Subcutaneous adipose tissue (tissue), 4 donors: ENCODE data around the gene CXCL12. TPM values are rescaled to one million over a fixed set of nuclear protein-coding genes. Genes with fewer than 3 reads are reported as not detected.

Experiments used
- CTCF ChIP-seq: fragments of 450-650 bp; IDR thresholded peaks from one replicate; pipeline ENCODE4 v1.5.1; 2016; ENCODE audit warnings: low read depth, mild to moderate bottlenecking, control low read depth, antibody characterized with exemption, moderate library complexity
- total RNA-seq, 4 donors: library from RNA; depleted of rRNA; stranded (reverse); fragments of >200 nt; gene quantifications; one replicate each; pipeline ENCODE4 v1.1.0, GENCODE V29; 2016

The CXCL12 gene
- total RNA-seq, 4 donors from 2014 or later: 75.0 to 156 (median 91.6) TPM

GRCh38 chr10:44357023-44357540 lies 27.8 kb downstream of the CXCL12 start:
- no peak for TF ChIP-seq CTCF

- TF ChIP-seq CTCF: no peak
Measured at GRCh38 chr10:44356139-44357022, 28.5 kb downstream of the CXCL12 start.

- TF ChIP-seq CTCF: no peak
Measured at GRCh38 chr10:44355630-44356029, 29.3 kb downstream of the CXCL12 start.

DNA sequence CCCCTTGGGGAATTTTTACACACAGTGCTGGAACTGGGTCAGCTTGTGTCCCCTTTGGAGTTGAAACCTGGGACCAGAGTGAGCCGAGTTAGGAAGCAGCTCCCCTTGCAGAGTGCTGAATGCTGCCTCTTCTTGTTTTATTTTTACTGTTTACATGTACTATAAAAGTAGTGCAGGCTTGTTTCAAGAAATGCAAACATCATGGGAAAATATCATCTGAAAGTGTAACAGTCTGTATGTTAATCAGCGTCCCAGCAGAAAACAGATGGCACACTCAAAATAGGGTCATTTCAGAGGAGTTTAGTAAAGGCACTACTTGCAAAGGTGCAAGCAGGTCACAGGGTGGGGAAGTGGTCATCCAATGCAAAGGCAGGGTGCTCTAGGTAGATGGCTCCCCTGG lies 30.1 kb downstream of the CXCL12 start:
- TF ChIP-seq CTCF: no peak

DNA sequence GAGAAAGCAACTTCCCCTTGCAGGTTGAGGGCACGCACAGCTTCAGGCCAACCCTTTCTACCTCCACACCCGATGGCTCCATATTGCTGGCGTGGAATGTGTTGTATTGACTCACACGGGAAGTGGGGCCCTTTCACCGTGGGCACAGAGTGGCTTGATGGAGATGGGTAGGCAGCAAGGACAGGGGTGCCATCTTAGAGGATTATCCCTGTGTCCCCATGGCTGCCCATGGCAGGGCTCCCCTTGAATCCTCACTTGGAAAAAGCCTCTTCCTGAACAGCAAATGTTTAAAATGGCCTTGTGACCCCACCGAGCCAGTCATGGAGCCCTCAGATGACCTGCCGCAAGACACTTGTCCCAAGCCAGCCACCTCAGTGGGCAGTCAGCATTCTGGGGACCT lies 31.2 kb downstream of the CXCL12 start:
- no peak for TF ChIP-seq CTCF

DNA sequence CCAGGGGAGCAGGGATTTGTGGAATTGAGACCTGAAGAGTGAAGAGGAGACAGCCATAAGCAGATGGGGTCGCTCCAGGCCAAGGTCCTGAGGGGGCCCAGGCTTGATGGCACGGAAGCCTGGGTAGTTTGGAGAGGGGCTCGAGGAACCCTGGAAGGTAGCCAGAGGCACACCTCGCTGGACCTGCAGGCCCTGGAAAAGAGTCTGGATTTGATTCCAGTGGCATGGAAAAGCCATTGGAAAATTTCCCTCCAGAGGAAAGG lies 31.8 kb downstream of the CXCL12 start:
- no peak for TF ChIP-seq CTCF

DNA sequence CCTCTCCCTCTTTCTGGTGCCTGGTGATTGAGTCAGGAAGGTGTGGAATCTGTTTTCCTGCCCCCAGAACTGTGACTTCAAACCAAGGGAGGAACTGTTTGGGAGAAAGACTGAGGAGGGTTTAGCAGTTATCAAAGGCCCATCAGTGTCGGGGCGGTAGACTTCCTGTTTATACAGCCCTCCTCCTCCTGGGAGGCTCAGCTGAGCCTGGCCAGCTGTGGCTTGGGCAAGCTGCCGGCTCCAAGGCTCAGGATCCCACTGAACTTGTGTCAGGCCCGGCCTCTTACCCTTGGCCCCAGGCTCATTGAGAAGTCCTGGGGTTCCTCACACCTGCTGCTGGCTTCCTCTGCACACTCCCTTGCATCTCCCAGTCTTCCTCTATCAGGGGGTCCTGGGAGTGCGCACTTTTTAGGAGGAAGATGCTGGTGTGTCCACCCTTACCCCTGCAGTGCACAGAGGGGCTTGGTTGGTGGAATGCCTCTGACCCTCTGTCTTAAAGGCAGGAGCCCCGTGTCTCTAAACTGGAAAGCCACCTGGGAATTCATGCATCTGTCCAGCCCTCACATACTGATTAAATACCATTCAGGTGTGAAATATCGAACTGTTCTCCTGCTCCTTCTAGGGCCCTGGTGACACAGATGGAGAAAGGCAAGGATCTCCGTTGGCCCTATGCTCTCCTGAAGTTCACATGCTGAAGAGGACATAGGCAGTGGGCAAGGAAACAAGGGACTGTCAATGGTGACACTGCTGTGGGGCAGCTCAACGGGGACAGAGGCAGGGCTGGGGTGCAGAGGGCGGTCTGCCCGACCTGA lies 32.4 kb downstream of the CXCL12 start:
- TF ChIP-seq CTCF: no peak
